HG03280 (cell line): Measurements from ENCODE around the gene DOCK1.

Experiments used
- ATAC-seq: cut with Tn5 transposase; IDR thresholded peaks from one replicate; pipeline ENCODE4 v1.9.1; 2021; ENCODE audit warnings: mild to moderate bottlenecking, moderate library complexity; ENCODE audit not compliant: unreplicated experiment

Gene DOCK1

GRCh38 chr10:127033216-127034033, 128.2 kb downstream of the DOCK1 start:
- ATAC-seq = no peak

GRCh38 chr10:127034034-127034633, 128.9 kb downstream of the DOCK1 start:
- no peak for ATAC-seq

- ATAC-seq = no peak
Observed at GRCh38 chr10:127034790-127035189, 129.6 kb downstream of the DOCK1 start.

- ATAC-seq = no peak
Observed at GRCh38 chr10:127035827-127036226, 130.6 kb downstream of the DOCK1 start.

GRCh38 chr10:127036987-127037386, 131.8 kb downstream of the DOCK1 start:
- ATAC-seq = no peak

- ATAC-seq = no peak
Observed at GRCh38 chr10:127039435-127039834, 134.2 kb downstream of the DOCK1 start.

- ATAC-seq = no peak
Observed at GRCh38 chr10:127040756-127041155, 135.5 kb downstream of the DOCK1 start.

GRCh38 chr10:127041552-127041951, 136.3 kb downstream of the DOCK1 start:
- ATAC-seq = no peak

- ATAC-seq = no peak
Observed at GRCh38 chr10:127043301-127043700, 138.1 kb downstream of the DOCK1 start.

GRCh38 chr10:127044186-127044585, 139.0 kb downstream of the DOCK1 start:
- ATAC-seq = no peak

- ATAC-seq = no peak
Observed at GRCh38 chr10:127046975-127047877, 142.0 kb downstream of the DOCK1 start.

GRCh38 chr10:127047878-127048238, 142.6 kb downstream of the DOCK1 start:
- ATAC-seq = no peak

GRCh38 chr10:127048630-127049029, 143.4 kb downstream of the DOCK1 start:
- no peak for ATAC-seq

- ATAC-seq = no peak
Observed at GRCh38 chr10:127052001-127052400, 146.8 kb downstream of the DOCK1 start.

GRCh38 chr10:127055263-127055662, 150.0 kb downstream of the DOCK1 start:
- no peak for ATAC-seq

- ATAC-seq = no peak
Observed at GRCh38 chr10:127059314-127059713, 154.1 kb downstream of the DOCK1 start.

- ATAC-seq = no peak
Observed at GRCh38 chr10:127063762-127064161, 158.5 kb downstream of the DOCK1 start.

- ATAC-seq = no peak
Observed at GRCh38 chr10:127064474-127064873, 159.2 kb downstream of the DOCK1 start.

- ATAC-seq = no peak
Observed at GRCh38 chr10:127067542-127068194, 162.4 kb downstream of the DOCK1 start.

GRCh38 chr10:127068485-127068884, 163.3 kb downstream of the DOCK1 start:
- no peak for ATAC-seq

GRCh38 chr10:127069436-127069835, 164.2 kb downstream of the DOCK1 start:
- ATAC-seq = no peak
